ENCODE results near the gene SLC26A1.
"Not testable (repeated sequence)": the region's sequence is repeated elsewhere in the genome, so short reads cannot be mapped to it uniquely, and the experiment has no call there.

Gene SLC26A1

GRCh38 chr4:999240-999863, 6.1 kb upstream of the SLC26A1 start:
- DNase-seq (ENCODE audit: low read depth in 2 of 2): not testable (repeated sequence)

DNA sequence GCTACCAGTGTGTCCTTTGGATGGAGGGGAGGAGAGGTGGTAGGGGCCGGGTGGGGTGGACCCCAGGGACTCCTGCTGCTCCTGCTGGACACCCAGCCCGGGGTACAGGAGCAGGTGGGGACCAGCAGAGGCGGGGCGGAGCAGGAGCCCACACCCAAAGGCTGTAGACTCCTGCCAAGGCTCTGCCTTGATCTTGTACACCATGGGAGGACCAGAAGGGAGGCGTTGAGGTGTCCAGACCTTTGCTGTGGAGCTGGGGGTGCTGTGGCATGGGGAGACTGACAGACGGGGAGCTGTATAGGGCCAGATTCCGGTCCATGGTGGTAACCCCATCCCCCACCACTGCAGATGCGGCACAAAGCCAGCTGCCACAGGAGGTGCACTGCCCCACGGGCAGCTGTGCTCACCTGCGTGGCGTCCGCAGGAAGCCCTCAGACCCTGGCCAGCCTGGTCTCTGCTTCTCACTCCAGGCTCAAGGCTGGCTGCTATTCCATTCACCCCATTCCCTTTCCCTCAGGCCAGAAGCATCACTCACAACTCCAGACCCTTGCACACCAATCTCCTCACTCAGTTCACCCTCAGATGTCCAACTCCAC, 5.0 kb upstream of the SLC26A1 start:
- no peak for DNase-seq (ENCODE audit: low read depth in 2 of 2)

- DNase-seq (ENCODE audit: low read depth in 2 of 2): no peak
These were observed 4.3 kb upstream of the SLC26A1 start for GRCh38 chr4:997375-998071.

DNA sequence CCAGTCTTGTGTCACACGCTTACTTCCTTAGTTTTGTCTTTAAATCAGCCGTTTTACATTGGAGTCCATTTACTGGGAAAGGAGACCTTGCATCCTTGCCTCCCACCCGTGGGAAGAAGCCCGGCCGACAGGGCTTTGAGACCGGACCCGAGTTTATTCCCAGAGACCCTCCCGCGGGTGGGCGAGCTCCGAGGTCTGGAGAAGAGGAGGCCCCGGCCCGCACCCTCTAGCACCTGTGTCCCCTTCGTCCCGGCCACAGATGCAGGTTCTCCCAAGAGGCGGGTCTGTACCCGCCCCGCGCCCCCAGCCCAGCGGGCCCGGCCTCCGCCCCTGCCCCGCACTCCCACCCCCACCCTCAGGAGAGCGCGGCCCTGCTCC, 3.8 kb upstream of the SLC26A1 start:
- DNase-seq (ENCODE audit: low read depth in 2 of 2): no peak

- no peak for DNase-seq (ENCODE audit: low read depth in 2 of 2)
These were observed 3.1 kb upstream of the SLC26A1 start for GRCh38 chr4:996030-996996.

- DNase-seq (ENCODE audit: low read depth in 2 of 2): no peak
These were observed 2.3 kb upstream of the SLC26A1 start for GRCh38 chr4:995311-996026.

- no peak for DNase-seq (ENCODE audit: low read depth in 2 of 2)
These were observed 700 bp downstream of the SLC26A1 start for GRCh38 chr4:992297-993110.

DNA sequence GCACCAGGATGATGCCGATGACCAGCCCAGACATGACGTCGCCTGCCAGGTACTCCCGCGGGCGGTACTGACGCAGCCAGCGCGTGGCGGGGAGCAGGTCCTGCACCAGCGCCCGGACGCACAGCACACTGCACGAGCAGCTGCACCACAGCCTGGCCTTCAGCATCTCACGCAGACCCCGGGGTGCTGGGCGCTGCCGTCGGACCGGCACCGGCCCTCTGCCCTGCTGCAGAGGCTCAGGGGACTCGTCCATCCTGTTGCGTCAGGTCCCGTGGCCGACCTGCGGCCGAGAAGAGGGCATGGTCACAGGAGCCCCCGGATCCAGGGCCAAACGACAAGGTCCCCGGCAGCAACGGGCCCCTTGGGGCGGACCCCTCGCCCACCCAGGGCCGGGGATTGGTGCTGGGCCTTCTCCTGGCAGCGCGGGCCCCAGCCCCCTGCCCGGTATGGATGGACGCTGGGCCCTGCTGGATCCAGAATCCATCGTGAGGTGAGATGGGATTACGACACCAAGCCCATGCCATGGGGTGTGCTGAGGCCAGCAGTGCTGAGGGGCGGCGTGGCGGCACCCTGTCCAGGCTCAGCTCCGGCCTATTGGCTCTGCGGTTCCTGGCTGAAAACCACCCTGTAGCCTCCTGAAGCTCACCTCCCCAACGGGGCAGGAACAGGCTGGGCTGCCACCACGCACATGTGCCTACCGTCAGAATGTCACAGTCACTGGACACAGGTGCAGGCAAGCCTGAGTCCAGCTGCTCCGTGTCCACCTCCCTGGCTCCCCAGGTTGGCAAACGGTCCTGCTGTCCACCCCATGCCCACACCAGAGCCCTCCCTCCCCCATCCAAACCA, 1.5 kb downstream of the SLC26A1 start:
- no peak for DNase-seq (ENCODE audit: low read depth in 2 of 2)

DNA sequence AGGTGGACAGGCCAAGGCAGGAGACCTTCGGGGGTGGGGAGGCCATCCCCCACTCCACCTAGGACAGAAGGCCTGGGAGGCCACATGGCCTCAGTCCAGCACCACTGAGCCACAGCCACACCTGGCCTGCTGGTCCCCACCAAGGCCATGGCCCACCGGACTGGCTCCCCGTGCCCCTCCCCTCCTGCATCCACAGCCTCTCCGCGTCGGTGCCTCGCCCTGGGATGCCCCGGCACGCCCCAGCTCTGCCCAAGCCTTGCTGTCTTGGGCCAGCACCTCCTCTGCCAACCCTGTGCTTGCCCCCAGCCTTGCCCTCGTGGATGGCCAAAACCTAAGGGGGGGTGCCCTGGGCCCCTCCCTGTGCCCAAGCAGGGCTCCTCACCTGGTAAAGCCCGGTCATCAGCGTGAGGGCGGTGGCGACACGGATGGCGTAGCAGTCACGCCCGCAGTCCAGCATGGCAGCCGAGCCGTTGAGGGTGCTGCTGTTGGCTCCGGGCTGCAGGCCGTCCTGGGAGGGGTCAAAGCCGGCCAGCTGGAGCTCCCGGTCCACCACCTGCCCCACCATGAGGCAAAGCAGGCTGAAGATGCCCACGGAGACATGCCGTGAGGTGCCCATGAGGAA, 2.3 kb downstream of the SLC26A1 start:
- no peak for DNase-seq (ENCODE audit: low read depth in 2 of 2)

DNA sequence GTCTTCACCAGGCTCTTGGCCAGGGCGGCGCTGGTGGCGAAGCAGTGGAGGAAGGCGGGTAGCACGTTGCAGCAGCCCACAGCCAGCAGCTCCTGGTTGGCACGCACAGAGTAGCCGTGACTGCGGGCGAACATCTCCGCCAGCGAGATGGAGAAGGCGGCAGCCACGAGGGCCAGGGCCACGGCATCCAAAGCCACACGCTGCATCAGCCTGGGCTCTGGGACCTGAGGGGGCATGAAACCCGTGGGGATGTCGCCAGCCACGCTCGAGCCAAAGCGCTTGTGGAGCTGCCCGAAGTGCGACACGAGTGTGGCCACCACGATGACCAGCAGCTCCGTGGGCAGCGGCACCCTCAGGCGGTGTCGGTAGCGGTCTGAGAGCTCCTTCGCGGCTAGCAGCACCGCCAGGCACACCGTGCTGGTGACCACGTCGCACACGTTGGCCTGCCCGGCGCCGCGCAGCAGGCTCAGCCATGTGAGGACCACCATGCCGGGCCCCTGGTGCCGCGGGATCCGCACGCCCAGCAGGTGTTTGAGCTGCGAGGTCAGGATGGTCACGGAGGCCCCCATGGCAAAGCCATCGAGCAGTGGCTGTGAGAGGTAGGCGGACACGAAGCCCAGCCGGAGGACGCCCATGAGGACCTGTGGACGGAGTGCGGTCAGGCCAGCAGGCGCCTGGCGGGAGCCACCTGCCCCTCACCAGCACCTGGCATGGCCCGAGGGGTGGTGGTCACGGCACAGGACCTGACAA, 3.3 kb downstream of the SLC26A1 start:
- no peak for DNase-seq (ENCODE audit: low read depth in 2 of 2)

DNA sequence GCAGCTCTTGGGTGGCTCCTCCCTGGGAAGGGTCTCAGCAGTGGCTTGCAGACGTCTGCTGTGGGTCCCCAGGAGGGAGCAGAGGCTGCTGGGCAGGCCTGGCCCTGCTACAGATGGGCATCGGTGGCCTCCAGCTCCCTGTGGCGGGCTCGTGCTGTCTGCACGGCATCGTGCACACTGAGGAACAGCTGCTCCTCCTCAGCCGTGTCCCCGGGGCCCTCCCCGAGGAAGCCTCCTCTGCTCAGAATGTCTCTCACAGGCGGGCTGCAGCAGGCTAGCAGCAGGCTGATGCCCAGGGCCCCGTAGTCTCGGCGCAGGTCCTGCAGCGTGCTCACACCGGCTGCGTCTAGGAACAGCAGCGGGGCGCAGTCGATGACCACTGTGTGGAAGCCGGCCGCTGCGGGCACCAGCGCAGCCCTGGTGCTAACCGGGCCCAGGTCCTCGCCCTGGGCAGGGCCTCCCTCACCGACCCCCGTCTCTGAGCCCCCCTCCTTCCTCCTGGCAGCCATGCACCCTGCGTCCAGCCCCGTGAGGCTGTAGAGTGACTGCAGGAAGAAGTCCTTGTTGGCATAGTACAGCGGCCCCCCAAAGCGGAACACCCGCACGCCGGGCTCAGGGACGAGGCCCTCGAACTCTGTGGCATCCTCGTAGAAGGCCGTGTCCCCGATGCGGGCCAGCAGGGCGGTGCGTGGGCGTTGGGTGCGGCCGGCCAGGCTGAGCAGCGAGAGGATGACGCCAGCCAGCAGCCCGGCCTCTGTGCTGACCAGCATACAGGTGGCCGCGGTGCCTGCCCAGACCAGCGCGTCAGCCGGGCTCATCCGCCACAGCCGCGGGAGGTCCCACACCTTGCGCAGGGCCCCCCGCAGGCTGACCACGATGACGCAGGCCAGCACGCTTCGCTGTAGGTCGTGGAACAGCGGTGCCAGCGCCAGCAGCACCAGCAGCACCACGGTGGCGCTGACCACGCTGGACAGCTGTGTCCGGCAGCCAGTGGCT, 4.2 kb downstream of the SLC26A1 start:
- DNase-seq (ENCODE audit: low read depth in 2 of 2): no peak

DNA sequence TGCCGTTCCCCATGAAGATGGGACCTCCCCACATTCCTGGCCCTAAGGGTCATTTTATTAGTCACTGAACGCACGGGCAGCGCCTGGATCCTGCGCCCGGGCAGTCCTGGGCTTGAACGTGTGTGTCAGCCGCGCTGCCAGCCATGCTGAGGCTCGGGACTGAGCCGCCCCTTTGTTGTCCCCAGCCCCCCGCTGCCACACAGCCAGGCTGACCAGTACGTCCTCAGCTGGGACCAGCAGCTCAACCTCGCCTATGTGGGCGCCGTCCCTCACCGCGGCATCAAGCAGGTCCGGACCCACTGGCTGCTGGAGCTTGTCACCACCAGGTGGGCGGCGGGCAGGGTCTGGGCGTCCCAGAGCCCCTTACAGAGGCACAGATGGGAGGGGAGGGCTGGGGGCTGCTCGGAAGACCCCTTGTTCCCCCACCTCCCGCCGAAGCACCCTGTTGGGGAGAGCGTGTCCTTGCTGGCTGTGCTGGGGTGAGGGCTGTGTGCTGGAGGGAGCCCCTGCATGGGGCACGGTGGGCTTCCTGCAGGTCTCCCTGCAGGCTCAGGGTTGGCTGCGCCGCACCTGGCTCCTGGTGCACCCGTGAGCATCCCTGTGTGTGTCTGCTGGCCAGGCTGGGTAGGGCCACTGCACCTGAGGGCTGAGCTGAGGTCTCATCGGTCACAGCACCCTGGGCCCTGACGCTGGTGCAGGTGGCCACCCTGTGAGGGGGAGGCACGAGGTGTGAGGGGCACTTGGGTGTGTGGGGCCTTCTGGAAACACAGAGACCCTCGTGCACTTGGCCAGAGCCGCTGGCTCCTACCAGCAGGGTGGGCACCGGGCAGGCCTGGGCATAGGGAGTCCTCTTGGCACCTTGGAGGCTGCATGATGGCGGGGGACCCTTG, 5.3 kb downstream of the SLC26A1 start:
- DNase-seq (ENCODE audit: low read depth in 2 of 2): no peak

GRCh38 chr4:986879-987623, 6.2 kb downstream of the SLC26A1 start, which contains the start of gene IDUA:
Gene IDUA (plus strand): TSS chr4:987044. CDS start chr4:987085, 41 bp downstream.
- DNase-seq (ENCODE audit: low read depth in 2 of 2): peak; percentile 80 to 91

DNA sequence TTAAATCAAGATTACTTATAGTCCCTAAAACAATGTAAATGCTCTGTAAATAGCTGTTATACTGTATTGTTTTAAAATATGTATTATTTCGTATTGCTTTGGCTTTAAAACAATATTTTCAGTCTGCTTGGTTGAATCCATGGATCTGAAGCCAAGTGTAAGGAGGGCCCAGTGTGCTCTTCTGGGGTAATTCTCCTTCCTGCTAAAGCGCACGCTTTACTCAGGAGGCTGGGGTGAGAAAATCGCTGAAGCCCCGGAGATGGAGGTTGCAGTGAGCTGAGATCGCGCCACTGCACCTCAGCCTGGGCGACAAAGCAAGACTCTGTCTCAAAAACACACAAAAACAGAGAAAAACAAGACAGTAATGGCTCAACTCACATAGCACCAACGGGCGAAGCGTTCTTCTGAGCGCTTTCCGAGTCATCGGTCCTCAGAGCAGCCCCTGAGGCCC, 6.8 kb downstream of the SLC26A1 start:
- DNase-seq (ENCODE audit: low read depth in 2 of 2): no peak

GRCh38 chr4:985123-985830, 7.9 kb downstream of the SLC26A1 start:
- peak; percentile 38 to 59 for DNase-seq (ENCODE audit: low read depth in 2 of 2)

Measured in stimulated activated CD8-positive, alpha-beta memory T cell treated with anti-CD3 and anti-CD28 coated beads, Interleukin-7, amount 100 ng/mL, for 4 hours (primary cell).